HL-60 (cell line): ENCODE measurements around the gene NPTXR.

Experiments used
- DNase-seq, 2 experiments: peaks; one replicate each; pipeline ENCODE4 v3.0.0-alpha.2; 2010 to 2020; ENCODE audit warnings: low read depth in 1 of 2, low spot score in 1 of 2
- H3K27ac ChIP-seq: fragments of 250-450 bp; sonication (Bioruptor Pico); replicated peaks from 2 replicates; pipeline ENCODE4 v1.5.1; 2020; ENCODE audit warnings: mild to moderate bottlenecking, moderate library complexity
- H3K27me3 ChIP-seq: fragments of 250-450 bp; sonication (Bioruptor Pico); 2 replicates; pipeline ENCODE4 v1.5.1; 2021; ENCODE audit warnings: mild to moderate bottlenecking, moderate library complexity; ENCODE audit not compliant: insufficient read depth, poor library complexity, severe bottlenecking
- H3K4me3 ChIP-seq: replicated peaks from 2 replicates; pipeline ENCODE4 v1.5.1; 2011; ENCODE audit warnings: mild to moderate bottlenecking, control low read depth, low read length; ENCODE audit not compliant: insufficient read depth
- GABPA ChIP-seq: IDR thresholded peaks from 2 replicates; pipeline ENCODE4 v1.6.1; 2012; ENCODE audit warnings: low read depth
- POLR2AphosphoS5 ChIP-seq: IDR thresholded peaks from 2 replicates; pipeline ENCODE4 v1.6.1; 2012; ENCODE audit warnings: low read depth
- REST ChIP-seq: IDR thresholded peaks from 2 replicates; pipeline ENCODE4 v1.6.1; 2012; ENCODE audit warnings: low read depth; ENCODE audit not compliant: insufficient replicate concordance
- SPI1 ChIP-seq: IDR thresholded peaks from 2 replicates; pipeline ENCODE4 v1.6.1; 2012; ENCODE audit warnings: low read depth, mild to moderate bottlenecking, borderline replicate concordance
- TF ChIP-seq, protein P1 (sequence below): IDR thresholded peaks from one replicate; pipeline ENCODE4 v1.5.1; 2011; ENCODE audit warnings: low read length, control low read depth, inconsistent platforms; ENCODE audit not compliant: insufficient read depth

NPTXR gene

DNA sequence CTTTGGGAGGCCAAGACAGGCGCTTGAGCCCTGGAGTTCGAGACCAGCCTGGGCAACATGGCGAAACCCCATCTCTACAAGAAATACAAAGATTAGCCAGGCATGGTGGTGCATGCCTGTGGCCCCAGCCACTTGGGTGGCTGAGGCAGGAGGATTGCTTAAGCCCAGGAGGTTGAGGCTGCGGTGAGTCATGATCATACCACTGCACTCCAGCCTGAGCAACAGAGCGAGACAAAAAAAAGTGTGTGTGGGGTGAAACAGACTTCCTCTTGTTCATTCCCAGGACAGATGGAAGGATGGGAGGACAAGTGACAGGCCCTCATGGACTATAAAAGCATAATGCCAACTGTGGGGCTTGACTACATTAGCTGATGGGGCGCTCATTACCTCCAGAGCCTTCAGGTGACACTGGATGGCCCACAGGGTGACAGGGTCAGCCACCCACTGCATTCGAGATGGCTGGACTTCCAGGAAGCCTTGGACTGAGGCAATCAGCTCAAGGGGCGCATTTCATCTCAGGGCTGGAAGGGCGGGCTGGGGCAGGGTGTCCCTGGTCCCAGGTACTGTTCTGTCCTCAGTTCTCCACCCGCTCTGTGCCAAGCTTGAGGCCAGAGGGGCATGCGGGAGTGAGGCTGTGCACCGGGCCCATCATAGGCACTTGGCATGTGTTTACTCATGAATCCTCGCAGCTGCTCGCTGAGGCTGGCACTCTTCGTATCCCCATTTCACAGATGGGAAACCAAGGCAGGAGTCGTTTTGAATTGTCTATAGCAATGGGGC is 12.5 kb downstream of the NPTXR start:
- peak; percentile 68 to 77 for DNase-seq
- Histone ChIP-seq H3K27ac (no peak overlapping the region), H3K27me3 (peaks cover 2% of the 10 kb centered on the region), H3K4me3 (no peak overlapping the region)
- no peak for TF ChIP-seq GABPA

DNA sequence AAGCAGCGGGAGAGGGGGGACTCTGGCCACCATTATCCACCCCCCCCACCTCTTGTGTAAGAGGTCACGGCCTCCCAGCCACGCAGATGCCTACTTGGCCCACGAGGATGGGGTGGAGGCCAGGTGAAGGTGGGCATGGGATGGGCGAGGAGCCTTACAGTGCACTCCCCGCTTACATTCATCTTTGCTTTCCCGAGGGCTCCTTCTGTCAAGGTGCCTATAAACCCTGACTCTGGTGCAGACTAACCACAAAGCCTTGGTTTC is 13.1 kb downstream of the NPTXR start:
- Histone ChIP-seq H3K4me3 (no peak overlapping the region), H3K27ac (no peak overlapping the region), H3K27me3 (peaks cover 2% of the 10 kb centered on the region)
- TF ChIP-seq GABPA (no peak), SPI1 (no peak), REST (no peak), POLR2AphosphoS5 (no peak)
- TF ChIP-seq, protein P1, sequence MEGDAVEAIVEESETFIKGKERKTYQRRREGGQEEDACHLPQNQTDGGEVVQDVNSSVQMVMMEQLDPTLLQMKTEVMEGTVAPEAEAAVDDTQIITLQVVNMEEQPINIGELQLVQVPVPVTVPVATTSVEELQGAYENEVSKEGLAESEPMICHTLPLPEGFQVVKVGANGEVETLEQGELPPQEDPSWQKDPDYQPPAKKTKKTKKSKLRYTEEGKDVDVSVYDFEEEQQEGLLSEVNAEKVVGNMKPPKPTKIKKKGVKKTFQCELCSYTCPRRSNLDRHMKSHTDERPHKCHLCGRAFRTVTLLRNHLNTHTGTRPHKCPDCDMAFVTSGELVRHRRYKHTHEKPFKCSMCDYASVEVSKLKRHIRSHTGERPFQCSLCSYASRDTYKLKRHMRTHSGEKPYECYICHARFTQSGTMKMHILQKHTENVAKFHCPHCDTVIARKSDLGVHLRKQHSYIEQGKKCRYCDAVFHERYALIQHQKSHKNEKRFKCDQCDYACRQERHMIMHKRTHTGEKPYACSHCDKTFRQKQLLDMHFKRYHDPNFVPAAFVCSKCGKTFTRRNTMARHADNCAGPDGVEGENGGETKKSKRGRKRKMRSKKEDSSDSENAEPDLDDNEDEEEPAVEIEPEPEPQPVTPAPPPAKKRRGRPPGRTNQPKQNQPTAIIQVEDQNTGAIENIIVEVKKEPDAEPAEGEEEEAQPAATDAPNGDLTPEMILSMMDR: no peak
- DNase-seq: no peak

- H3K27me3 ChIP-seq: peaks cover 2% of the 10 kb centered on the region
- no peak for DNase-seq
- TF ChIP-seq GABPA: no peak
- TF ChIP-seq REST: no peak
- TF ChIP-seq, protein P1: no peak
- no peak for TF ChIP-seq SPI1
- no peak for TF ChIP-seq POLR2AphosphoS5
- H3K27ac ChIP-seq: no peak overlapping the region
- no peak overlapping the region for H3K4me3 ChIP-seq
Observed at GRCh38 chr22:38830026-38830844, 13.6 kb downstream of the NPTXR start.

DNA sequence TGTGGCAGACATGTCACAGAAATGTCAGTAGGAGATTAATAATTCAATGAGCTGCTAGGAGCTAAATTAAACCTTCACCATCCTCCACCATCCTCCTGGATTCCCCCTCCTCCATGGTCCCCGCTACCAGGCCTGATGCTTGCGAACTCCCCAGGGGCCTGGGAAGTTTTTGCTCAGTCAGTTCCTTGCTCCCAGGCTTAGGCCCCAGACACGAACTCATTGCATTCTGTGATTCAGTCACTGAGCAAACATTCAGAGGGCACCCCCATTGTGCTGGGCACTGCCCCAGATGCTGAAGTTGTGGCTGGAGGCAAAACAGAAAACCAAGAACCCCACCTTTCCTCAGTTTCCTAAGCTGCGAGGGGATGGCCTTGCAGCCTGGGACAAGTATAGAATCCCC is 14.3 kb downstream of the NPTXR start:
- peaks cover 2% of the 10 kb centered on the region for H3K27me3 ChIP-seq
- TF ChIP-seq, protein P1: no peak
- TF ChIP-seq REST (no peak), SPI1 (no peak), GABPA (no peak), POLR2AphosphoS5 (no peak)
- DNase-seq: no peak
- H3K4me3 ChIP-seq: no peak overlapping the region
- H3K27ac ChIP-seq: no peak overlapping the region
